ENCODE data around the gene PRADC1.
"Not testable (repeated sequence)": the region's sequence is repeated elsewhere in the genome, so short reads cannot be mapped to it uniquely, and the experiment has no call there.

PRADC1 gene

DNA sequence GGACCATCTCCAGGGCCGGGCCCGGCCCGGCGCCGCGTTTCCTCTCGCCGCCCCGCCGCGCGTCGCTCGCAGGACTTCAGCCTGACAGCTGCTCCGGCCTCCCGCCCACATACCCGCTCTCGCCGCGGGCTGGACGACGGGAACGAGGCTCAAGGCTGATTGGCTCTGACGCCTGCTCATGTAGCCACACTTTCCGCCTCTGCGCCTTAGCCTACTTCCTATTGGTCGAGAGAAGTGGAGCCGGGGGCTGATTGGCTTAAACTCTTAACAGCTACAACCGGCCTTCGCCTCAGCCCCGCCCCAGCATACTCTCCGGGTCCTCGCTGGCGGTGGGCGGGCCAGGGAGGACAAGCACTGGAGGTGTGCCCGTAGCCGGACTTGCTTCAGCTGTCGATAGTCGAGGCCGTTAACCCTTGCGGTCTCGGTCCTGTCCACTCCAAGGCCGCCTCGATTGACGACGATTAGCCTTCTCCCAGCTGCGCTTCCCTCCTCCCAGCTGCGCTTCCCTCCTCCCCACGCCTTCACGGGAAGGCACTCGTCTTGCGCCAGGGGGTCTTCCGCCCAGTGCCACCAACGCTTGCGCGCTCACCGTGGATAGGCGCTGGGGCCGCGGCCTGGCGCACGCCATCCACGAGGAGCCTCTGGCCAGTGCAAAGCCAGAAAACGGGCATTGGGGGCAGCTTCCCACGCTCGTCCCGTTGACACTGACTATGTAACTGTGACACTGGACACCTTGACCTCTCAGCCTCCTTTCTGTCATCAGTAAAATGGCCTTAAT is at the start of gene PRADC1:
TSS of gene PRADC1 (minus strand) at position 86 of the 778 bp plus-strand sequence. CDS start at position 7, 79 bp downstream.
- DNase-seq: peak; percentile 98

DNA sequence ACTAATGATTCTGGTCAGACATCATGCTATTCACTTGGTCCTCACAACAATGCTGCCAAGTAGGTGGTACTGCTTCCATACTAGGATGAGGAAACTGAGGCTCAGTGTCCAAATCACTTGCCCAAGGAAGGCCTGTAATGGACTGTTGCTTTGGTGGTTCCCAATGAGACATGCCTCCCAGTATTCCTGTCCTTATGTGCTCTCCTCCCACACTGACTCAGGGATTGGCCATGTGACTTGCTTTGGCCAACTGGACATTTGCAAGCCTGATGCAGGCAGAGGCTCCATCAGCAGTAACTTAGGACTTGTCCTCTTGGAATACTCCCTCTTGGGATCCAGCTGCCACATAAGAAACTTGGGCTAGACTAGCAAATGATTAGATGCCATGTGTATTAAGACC is 48.2 kb upstream of the PRADC1 start:
- no peak for DNase-seq

DNA sequence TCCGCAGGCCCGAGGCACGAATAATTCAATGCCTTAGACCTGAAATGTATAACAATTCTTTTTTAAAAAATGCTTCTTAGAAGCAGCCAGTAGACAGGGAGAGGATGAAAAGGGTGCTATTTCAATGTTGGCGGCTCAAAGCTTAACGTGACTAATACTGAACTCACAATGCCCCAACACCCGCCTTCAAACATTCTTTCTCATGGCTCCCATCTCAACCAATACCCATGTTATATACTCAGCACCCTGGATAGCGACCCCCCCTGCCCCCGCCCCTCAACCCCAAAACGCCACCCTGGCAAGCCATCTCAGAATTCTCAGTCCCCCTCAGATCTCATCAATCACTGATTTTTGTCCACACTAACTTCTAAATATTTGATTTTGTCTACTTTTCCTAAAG is 46.8 kb upstream of the PRADC1 start:
- DNase-seq: no peak

DNA sequence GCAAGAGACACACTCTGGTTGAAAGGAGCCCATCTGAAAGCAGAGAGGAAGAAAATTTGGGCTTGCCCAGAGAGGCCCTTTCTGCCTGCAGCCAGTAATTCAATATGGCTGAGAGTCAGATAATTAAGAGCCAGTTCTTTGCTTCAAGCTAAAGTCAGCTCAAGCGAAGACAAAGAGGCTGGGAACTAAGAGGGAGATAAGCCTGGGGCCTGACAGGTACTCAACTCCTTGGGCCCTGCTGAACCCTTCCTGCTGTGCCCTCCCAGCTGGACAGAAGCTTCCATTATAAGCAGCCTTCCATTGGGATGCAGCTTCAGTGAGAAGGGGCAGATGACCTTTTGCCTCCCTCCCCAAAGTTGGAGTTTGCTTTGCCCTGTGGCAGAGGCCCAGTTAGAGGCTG is 39.2 kb upstream of the PRADC1 start:
- DNase-seq: no peak

DNA sequence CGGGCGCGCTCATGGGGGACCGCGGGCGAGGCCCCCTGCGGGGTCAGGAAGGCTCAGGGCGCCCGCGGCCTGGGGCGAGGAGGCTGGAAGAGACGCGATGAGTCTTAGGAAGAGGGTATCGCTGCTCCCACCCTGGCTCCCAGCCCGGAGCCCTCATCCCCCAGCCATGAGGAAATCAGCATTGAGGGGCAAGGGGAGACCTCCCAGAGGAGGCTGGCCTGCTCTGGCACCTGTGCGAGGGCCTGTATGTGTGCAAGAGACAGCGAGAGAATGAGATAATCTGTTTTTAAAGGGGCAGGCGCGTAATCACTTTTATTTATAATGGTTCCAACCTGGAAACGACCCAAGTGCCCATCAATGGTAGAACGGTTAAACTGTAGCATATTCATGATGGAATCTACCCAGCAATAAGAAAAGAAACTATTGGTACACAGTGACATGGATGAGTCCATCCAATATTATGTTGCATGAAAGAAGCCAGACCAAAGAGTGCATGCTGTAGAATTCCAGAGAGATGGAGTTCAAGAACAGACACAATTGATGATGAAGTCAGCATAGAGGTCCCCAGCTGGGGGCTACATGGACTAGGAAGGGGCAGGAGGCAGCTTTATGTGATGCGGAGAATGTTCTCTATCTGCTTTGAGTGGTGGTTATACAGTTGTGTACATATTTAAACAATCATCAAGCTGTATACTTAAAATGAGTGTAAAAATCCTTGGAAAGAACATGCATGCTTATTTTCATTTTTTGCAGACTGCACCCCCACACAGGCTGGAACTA is 36.8 kb upstream of the PRADC1 start:
- DNase-seq: no peak

DNA sequence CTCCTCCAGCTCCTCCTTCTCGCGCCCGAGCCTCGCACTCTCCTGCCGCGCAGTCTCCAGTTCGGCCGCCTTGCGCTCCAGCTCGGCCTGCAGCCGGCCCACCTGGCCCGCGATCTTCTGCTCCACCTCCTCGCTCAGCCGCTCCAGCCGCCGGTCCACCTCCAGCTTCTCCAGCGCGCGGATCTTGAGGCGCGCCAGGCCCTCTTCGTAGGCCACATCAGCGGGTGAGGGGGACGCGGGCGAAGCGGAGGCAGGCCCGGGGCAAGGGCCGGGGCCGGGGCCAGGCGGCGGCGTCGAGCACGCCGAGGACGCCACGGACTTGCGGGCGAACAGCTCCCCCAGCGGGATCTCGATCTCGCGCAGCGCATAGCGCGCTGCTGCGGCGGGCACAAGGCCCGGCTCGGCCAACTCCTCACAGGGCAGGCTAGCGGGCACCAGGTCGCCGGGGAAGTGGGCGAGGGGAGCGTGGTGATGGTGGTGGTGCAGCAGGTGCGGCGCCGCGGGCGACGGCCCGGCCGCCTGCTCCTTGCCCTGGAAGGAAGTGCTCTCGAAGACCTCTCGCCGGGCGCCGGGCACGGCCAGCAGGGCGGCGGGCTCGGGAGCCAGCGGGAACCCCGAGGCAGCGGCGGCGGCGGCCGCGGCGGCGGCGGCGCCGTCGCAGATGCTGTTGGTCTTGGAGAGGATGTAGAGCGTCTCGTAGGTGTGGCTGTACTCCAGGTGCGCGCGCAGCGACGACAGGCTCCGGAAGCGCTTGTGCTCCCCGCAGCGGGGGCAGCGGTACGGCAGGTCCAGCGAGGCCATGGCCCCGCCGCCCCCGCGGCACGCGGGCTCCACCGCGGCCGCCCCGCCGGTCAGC is 36.0 kb upstream of the PRADC1 start:
- peak; percentile 68 for DNase-seq

DNA sequence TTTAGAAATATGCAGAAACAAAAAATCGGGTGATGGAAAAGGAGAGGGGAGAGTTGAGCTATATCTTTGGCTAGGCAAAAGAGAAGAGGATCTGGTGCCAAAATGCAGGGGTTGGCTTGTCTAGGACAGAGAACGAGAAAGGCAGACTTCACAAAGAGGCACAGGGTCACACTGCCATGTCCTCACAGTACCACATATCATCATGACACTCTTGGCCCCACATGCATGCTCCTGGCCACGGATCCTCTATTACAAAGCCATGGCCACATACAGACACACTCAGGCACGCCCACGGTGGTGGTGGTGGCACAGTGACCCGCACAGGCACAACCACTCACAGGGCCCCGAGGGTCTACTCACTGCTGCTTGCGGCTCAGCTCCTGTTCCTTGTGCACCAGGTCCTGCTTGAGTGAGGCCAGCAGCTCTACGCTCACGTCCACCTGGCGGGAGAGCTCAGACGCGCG is 35.4 kb upstream of the PRADC1 start:
- no peak for DNase-seq

DNA sequence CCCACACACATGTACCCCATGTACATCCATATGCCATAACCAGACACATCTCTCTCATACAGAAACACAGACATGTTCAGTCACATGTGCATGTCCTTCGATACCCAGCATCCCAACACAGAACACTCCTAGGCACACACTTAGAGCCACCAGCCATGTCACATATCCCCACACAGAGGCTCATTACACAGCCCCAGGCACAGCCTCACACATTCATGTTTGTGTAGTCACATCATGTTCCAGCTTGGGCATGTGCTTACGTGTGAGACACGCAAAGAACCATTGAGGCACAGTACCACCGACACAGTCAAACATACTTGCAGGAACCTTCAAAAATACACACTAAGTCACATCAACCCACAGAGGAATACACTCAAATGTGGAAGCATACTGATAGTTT is 34.0 kb upstream of the PRADC1 start:
- no peak for DNase-seq

DNA sequence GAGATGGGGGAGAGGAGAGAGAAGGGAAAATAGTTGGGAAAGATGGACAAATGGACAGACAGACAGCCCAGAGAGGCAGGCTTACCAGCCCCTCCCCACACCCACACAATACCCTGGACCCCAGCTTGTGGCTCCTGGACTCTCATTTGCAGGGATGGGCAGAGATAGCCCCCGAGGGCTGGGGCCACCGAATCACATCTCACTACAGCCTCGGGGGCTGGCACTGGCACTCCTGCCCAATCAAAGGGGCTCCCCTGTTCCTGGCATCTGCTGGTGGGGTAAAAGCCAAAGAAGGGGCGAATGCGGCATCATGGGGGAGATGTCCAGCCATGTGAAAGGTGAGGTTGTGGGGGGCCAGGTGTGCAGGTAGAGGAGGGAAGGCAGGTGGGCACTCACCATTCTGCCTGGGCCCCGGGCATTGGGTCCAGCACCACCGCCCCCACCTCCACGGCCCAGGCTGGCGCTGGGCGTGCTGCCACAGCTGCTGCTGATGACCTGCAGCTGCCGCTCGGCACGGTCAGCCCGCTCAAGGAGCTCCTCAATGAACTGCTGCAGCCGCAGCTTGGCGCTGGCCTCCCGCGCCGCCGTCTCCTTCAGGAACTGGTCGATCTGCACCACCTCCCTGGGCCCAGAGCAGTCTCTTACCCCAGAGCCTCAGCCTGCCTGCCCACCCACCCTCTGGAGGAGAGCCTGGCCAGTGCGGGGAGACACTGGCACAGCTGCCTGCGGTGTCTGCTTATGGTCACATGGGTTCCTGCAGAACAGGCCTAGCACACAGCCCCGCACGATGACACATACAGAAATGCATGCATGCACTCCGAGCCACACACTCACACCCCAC is 33.2 kb upstream of the PRADC1 start:
- DNase-seq: no peak

DNA sequence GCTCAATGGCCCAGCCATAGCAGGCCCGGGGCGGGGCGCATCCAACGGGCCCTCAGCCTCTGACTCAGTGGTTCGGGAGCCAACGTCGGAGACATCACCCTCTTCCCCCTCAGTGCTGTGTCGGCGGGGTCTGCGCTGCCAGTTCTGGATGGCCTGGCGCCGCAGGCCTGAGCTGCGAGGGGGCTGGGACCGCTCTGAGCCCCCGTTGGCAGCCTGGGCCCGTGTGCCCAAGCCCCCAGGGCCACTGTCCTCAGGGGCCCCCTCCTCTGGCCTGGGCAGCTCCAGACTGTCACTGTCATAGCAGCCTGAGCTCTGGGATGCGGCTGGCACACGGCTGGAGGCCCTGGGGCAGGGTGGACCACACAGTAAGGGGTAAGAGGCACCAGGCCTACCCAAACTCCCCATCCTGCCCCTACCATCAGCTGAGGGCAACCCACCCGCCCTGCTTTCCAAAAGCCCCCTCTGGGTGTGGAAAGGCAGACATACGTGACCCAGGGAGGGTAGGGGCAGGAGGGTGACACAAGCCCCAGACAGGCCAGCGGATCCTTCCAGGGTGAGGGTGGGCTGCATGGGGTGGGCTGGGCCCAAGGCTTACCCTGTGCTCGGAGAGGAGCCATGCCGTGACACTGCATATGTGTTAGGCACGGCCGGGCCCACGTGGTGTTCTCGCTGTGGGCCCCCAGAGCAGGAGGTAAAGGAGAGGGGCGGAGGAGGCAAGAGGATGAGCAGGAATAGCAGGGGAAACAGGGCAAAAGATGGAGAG is 32.4 kb upstream of the PRADC1 start:
- DNase-seq: no peak

DNA sequence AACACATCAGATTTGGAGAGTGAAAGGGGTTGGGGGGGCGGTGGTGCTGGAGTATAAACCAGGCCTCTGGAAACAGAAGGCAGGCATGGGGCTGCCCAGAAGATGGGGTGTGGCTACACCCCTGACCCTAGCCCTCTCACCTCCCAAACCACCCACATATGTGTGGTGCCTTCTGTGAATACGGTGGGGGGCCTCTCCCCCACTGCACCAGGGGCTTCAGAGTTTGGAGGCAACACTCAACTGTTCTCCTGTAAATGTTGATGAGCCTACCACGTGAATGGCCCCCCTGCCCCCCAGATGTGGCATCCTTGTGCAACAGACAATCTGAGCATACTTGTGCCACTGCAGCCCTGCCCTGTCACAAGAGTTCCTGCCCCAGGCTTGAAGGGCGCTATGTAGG is 31.7 kb upstream of the PRADC1 start:
- DNase-seq: no peak

DNA sequence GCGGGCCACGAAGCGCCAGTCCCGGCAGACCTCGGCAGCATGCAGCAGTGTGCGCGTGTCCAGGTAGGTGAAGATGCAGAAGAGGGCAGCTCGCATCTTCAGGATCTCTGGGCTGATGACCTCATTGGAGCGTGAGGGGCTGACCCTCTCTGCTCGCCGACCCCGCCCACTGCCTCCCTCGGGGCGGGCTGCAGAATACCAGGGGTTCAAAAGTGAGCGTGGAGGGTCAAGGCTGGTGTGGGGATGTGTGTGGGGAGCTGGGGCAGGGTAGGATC is 31.2 kb upstream of the PRADC1 start:
- no peak for DNase-seq

DNA sequence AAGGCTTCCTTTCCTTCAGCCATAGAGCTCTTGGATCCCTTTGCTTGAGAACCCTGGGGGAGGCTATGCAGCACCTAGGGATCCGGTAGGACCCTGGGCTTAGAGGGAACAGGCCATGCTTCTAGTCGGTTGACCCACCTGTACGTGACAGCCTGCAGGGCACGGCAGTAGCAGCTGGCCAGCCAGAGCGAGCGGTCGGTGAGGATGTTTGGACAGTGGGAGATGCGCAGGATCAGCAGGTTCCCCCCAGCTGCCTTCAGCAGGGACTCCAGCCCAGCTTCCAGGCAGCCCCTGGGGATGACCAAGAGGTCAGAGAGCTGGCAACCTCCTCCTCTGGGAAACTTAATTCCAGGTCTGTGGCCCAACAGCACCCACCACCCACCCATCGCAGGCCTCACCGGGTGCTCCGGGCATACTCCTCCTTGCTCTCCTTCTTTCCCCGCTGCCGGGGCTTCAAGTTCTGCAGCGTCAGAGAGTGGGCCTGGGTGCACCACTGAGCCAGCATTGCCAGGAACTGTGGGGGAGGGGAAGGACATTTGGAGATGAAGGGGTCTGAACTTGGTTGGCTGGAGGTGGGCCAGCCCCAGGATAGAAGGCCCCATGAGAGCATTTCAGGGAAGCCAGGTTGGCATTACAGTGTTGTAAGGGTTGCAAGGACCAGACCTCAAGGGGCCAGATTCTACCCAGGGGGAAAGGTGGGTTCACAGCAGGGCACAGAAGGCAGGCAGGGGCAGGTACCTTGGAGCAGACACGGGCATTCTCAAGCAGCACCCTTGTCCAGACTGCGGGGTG is 30.7 kb upstream of the PRADC1 start:
- no peak for DNase-seq

DNA sequence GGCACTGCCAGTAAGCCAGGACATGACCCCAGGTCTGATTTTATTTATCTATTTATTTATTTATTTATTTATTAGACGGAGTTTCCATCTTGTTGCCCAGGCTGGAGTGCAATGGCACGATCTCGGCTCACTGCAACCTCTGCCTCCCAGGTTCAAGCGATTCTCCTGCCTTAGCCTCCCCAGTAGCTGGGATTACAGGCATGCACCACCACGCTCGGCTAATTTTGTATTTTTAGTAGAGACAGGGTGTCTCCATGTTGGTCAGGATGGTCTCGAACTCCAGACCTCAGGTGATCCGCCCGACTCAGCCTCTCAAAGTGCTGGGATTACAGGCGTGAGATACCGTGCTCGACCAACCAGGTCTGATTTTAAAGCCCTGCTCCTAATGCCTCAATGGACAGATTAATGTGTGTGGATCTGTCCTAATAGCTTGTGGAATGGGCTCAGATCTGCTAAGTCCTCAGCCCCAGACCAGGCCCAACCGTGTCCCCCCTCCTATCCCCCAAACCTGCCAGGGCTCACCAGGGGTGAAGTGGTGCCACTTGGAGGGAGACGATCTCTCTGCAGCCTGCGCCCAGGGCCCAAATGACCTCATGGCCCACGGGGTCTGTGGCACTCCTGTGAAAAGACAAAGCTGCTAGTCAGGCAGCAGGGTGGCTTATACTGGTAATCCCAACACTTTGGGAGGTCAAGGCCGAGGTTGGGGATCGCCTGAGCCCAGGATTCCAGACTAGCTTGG is 29.8 kb upstream of the PRADC1 start:
- not testable (repeated sequence) for DNase-seq

DNA sequence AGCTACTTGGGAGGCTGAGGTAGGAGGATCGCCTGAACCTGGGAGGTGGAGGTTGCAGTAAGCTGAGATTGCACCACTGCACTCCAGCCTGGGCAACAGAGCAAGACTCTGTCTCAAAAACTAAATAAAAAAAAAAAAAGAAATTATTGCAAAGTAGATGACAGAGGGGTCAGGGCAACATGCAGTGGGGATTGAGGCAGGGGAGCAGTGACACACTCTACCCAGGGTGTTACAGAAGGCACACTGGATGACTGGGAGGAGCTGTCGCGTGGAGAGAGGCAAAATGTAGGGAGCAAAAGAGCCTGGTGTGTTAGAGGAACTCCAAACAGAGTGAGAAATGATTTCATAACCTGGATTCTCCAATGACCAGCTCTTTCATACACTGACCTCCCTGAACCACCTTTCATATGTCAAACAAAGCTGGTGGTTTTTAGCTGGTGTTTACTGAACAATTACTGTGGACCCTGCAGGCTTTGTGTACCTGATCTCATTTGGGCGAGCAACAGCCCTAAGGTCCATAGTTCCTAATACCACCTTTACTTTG is 29.1 kb upstream of the PRADC1 start:
- DNase-seq: no peak

DNA sequence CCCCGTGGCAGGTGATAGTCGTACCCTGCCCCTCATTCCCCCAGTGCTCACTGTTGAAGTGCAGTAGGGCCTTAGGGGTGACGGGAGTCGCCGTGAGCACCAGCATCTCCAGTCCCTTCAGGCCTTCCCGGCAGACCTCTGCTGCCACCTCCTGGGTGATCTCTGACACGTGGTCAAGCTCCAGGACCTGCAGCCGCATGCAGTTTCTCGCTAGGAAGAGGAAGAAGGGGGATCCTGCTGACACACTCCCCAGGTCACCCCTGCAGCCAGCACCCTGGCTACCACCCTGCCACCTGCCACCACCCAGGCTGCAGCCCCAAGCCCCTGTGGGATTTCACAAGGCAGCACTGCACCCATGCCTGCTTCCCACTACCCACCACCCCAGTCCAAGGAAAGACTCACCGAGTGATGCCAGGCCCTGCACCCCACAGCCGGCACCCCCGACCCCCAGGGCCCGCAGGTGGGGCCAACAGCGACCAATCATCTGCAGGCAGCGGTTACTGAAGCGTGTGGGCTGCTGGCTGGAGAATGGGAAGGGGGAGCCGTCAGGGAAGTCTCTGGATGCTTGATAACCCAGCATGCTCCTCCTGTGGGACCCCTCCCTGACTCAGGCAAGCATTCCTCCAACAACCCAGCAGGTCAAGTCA is 27.4 kb upstream of the PRADC1 start:
- no peak for DNase-seq

DNA sequence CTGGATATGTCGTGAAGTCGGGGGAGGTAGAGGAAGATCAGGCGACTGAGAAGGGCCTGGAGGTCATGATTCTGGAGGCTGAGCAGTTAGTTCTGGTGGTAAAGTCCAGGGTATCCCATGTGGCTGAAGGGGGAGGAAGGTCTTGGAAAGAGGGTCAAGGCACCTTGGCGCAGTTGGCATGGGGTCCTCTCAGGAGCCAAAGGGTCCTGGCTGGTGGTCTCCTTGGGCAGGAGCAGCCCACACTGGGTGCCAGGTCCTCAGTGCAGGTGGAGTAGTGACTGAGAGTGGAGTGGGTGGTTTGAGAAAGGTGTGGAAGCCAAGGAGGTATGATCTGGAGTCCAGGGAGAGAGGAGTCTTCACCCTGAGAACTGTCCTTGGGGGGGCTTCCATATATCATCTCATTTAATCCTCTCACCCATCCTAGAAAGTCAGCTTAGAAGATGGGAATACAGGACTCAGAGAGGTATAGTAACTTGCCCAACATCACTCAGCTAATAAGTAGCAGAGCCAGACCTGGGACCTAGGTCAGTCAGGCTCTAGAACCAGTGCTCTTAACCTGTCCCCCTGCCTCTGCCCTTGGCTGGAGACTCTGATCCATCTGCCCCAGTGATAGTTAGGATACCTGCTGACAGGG is 26.8 kb upstream of the PRADC1 start:
- DNase-seq: no peak

DNA sequence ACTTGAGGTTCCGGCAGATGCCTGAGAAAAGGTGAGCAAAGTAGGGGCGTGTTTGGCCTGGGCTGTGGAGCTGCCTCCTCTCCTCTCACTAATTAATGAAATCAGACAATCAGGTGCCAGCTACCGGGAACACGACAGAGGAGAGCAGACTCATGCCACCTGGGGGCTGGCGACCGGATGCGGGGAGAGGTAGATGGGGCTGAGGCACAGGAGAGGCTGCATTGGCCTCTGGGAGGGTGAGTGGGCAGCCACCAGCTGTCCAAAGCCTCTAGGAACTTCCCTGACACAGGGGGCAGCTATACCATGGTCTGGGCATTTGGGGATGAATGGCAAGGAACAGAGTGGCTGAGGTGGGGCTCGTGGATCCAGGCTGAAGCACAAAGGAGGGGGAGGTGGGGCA is 26.2 kb upstream of the PRADC1 start:
- no peak for DNase-seq

DNA sequence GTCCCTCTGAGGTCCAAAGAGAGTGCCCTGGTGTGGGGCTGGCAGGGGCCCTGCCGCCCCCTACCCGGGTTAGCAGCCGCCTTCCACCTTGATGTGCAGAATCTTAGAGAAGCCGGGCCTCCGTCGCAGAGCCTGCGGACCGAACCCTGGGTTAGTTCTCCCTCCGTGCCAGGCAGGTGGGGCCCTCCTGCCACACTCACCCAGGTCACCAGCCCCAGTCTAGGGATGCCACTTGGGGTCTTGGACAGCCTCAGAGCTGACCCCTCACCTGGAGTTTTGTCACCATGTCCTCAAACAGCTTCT is 25.8 kb upstream of the PRADC1 start:
- DNase-seq: no peak

All from NCI-H2081 treated with DMSO at 0.1 percent for 48 hours (cell line).